ENCODE results near the gene NUFIP1.

GRCh38 chr13:44920013-44920412 is 69.3 kb downstream of the NUFIP1 start:
- TF ChIP-seq, protein P1, sequence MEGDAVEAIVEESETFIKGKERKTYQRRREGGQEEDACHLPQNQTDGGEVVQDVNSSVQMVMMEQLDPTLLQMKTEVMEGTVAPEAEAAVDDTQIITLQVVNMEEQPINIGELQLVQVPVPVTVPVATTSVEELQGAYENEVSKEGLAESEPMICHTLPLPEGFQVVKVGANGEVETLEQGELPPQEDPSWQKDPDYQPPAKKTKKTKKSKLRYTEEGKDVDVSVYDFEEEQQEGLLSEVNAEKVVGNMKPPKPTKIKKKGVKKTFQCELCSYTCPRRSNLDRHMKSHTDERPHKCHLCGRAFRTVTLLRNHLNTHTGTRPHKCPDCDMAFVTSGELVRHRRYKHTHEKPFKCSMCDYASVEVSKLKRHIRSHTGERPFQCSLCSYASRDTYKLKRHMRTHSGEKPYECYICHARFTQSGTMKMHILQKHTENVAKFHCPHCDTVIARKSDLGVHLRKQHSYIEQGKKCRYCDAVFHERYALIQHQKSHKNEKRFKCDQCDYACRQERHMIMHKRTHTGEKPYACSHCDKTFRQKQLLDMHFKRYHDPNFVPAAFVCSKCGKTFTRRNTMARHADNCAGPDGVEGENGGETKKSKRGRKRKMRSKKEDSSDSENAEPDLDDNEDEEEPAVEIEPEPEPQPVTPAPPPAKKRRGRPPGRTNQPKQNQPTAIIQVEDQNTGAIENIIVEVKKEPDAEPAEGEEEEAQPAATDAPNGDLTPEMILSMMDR (IDR thresholded peaks at IDR 0.05; ENCODE audit: low read depth, low read length, missing input control) = no peak
- no peak for TF ChIP-seq YY1 (IDR thresholded peaks at IDR 0.05)
- no peak for TF ChIP-seq RXRA (IDR thresholded peaks at IDR 0.05)
- TF ChIP-seq HNF4A (conservative IDR thresholded peaks at IDR 0.05) = no peak
- TF ChIP-seq ATF3 (IDR thresholded peaks at IDR 0.05) = no peak
- TF ChIP-seq, protein P2, sequence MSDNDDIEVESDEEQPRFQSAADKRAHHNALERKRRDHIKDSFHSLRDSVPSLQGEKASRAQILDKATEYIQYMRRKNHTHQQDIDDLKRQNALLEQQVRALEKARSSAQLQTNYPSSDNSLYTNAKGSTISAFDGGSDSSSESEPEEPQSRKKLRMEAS (IDR thresholded peaks at IDR 0.05) = no peak
- TF ChIP-seq FOXA1 (IDR thresholded peaks at IDR 0.05) = no peak
- TF ChIP-seq RAD21 (IDR thresholded peaks at IDR 0.05) = no peak
- no peak for TF ChIP-seq EGR1 (IDR thresholded peaks at IDR 0.05; ENCODE audit: low read depth in 2 of 2)
- TF ChIP-seq, protein P3, sequence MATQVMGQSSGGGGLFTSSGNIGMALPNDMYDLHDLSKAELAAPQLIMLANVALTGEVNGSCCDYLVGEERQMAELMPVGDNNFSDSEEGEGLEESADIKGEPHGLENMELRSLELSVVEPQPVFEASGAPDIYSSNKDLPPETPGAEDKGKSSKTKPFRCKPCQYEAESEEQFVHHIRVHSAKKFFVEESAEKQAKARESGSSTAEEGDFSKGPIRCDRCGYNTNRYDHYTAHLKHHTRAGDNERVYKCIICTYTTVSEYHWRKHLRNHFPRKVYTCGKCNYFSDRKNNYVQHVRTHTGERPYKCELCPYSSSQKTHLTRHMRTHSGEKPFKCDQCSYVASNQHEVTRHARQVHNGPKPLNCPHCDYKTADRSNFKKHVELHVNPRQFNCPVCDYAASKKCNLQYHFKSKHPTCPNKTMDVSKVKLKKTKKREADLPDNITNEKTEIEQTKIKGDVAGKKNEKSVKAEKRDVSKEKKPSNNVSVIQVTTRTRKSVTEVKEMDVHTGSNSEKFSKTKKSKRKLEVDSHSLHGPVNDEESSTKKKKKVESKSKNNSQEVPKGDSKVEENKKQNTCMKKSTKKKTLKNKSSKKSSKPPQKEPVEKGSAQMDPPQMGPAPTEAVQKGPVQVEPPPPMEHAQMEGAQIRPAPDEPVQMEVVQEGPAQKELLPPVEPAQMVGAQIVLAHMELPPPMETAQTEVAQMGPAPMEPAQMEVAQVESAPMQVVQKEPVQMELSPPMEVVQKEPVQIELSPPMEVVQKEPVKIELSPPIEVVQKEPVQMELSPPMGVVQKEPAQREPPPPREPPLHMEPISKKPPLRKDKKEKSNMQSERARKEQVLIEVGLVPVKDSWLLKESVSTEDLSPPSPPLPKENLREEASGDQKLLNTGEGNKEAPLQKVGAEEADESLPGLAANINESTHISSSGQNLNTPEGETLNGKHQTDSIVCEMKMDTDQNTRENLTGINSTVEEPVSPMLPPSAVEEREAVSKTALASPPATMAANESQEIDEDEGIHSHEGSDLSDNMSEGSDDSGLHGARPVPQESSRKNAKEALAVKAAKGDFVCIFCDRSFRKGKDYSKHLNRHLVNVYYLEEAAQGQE (IDR thresholded peaks at IDR 0.05) = no peak
- no peak for TF ChIP-seq JUND (IDR thresholded peaks at IDR 0.05)
- TF ChIP-seq SP1 (IDR thresholded peaks at IDR 0.05) = no peak
- TF ChIP-seq TAF1 (conservative IDR thresholded peaks at IDR 0.05) = no peak
- no peak for TF ChIP-seq HNF4G (IDR thresholded peaks at IDR 0.05)
